Fibroblast of the conjunctiva (primary cell): ENCODE measurements around the gene PELI2.

Source experiments
- DNase-seq: peaks from one replicate; pipeline ENCODE4 v3.0.0-alpha.2; 2010; ENCODE audit warnings: low read depth

The PELI2 gene

GRCh38 chr14:56119201-56119981 lies 1.2 kb downstream of the PELI2 start:
- no peak for DNase-seq

GRCh38 chr14:56120091-56120691 lies 2.0 kb downstream of the PELI2 start:
- no peak for DNase-seq

GRCh38 chr14:56121816-56122215 lies 3.6 kb downstream of the PELI2 start:
- DNase-seq = peak; percentile 20

GRCh38 chr14:56122301-56122700 lies 4.1 kb downstream of the PELI2 start:
- DNase-seq = no peak

GRCh38 chr14:56124327-56124726 lies 6.1 kb downstream of the PELI2 start:
- no peak for DNase-seq

GRCh38 chr14:56125772-56126636 lies 7.8 kb downstream of the PELI2 start:
- no peak for DNase-seq

- no peak for DNase-seq
These were observed 8.4 kb downstream of the PELI2 start for GRCh38 chr14:56126637-56126913.

- DNase-seq = no peak
These were observed 8.9 kb downstream of the PELI2 start for GRCh38 chr14:56127156-56127555.

GRCh38 chr14:56129092-56129491 lies 10.9 kb downstream of the PELI2 start:
- DNase-seq = no peak

- no peak for DNase-seq
These were observed 11.7 kb downstream of the PELI2 start for GRCh38 chr14:56129933-56130332.

- no peak for DNase-seq
These were observed 13.0 kb downstream of the PELI2 start for GRCh38 chr14:56131004-56131864.

GRCh38 chr14:56131865-56132833 lies 13.9 kb downstream of the PELI2 start:
- no peak for DNase-seq

GRCh38 chr14:56133547-56133946 lies 15.3 kb downstream of the PELI2 start:
- no peak for DNase-seq

GRCh38 chr14:56135001-56135400 lies 16.8 kb downstream of the PELI2 start:
- DNase-seq = no peak

GRCh38 chr14:56135668-56136067 lies 17.5 kb downstream of the PELI2 start:
- no peak for DNase-seq

GRCh38 chr14:56136571-56137452 lies 18.6 kb downstream of the PELI2 start:
- DNase-seq = no peak

GRCh38 chr14:56137453-56137807 lies 19.2 kb downstream of the PELI2 start:
- DNase-seq = no peak

GRCh38 chr14:56137849-56138248 lies 19.6 kb downstream of the PELI2 start:
- DNase-seq = no peak

GRCh38 chr14:56138928-56139327 lies 20.7 kb downstream of the PELI2 start:
- DNase-seq = no peak

- DNase-seq = no peak
These were observed 24.1 kb downstream of the PELI2 start for GRCh38 chr14:56142314-56142713.
